GM12878 (cell line): ENCODE measurements around the gene USP10.

Source experiments
- EP300 ChIP-seq, 2 experiments: fragments of 150-350 bp in 1 of 2; IDR thresholded peaks; 2 replicates each; pipeline ENCODE4 v1.6.1; 2011 to 2012; ENCODE audit warnings: low read depth in 2 of 2, low read length in 2 of 2, borderline replicate concordance in 1 of 2, improper control_type of control experiment in 1 of 2, inconsistent platforms in 1 of 2; ENCODE audit not compliant: control insufficient read depth in 1 of 2
- EZH2 ChIP-seq: IDR thresholded peaks from 2 replicates; pipeline ENCODE4 v1.6.1; 2012; ENCODE audit warnings: low read depth, mild to moderate bottlenecking, control low read depth, inconsistent platforms, low read length, borderline replicate concordance; ENCODE audit not compliant: control insufficient read depth
- KDM1A ChIP-seq: fragments of 200-600 bp; sonication (generic); IDR thresholded peaks from 2 replicates; pipeline ENCODE4 v1.6.1; 2016; ENCODE audit warnings: borderline replicate concordance
- RAD21 ChIP-seq: IDR thresholded peaks from 2 replicates; pipeline ENCODE4 v1.6.1; 2011; ENCODE audit warnings: mild to moderate bottlenecking, low read depth, low read length, moderate library complexity; ENCODE audit not compliant: insufficient read depth
- SRF ChIP-seq, 2 experiments: IDR thresholded peaks; 2 replicates each; pipeline ENCODE4 v1.6.1; 2011; ENCODE audit warnings: low read depth in 2 of 2, low read length in 2 of 2, mild to moderate bottlenecking in 1 of 2, moderate library complexity in 1 of 2
- TAF1 ChIP-seq: IDR thresholded peaks from 2 replicates; pipeline ENCODE4 v1.6.1; 2011; ENCODE audit warnings: mild to moderate bottlenecking, low read depth, low read length, borderline replicate concordance
- TF ChIP-seq, protein P1 (sequence below), 3 experiments: IDR thresholded peaks in 2 of 3; conservative IDR thresholded peaks in 1 of 3; 2 replicates each; pipeline ENCODE4 v1.5.1; 2011; ENCODE audit warnings: low read depth in 3 of 3, low read length in 3 of 3, mild to moderate bottlenecking in 3 of 3, control low read depth in 2 of 3, moderate library complexity in 2 of 3, inconsistent platforms in 1 of 3, mixed read lengths in 1 of 3; ENCODE audit not compliant: control insufficient read depth in 2 of 3, insufficient read depth in 1 of 3; ENCODE audit errors: extremely low read depth in 1 of 3
- TF ChIP-seq, protein P2 (sequence below): IDR thresholded peaks from 2 replicates; pipeline ENCODE4 v1.6.1; 2011; ENCODE audit warnings: mild to moderate bottlenecking, low read depth, low read length, moderate library complexity; ENCODE audit not compliant: insufficient replicate concordance

DNA sequence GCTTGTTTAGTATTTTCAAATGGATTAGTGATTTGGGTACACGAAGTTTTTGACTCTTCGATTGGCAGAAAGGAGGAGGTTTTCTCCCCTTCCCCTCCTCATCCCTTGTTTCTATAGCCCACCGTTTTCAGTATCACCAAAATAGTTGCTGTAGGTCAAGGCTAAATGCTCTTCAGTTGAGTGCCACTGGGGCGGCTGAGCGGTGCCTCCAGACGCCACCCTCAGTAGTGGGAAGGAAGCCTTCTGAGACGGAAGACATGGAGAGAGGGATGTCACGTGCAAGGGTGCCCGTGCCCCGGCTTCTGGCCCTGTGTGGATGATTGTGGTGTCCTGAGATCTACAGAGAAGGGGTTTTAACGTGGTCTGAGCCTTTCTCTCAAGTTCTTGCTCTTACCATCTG, 80.3 kb downstream of the USP10 start:
- TF ChIP-seq KDM1A (no peak), SRF (IDR thresholded peaks at IDR 0.05; ENCODE audit: low read depth in 2 of 2, low read length in 2 of 2) (no peak), EZH2 (no peak), EP300 (IDR thresholded peaks at IDR 0.05; ENCODE audit: borderline replicate concordance in 1 of 2, control insufficient read depth in 1 of 2, low read depth in 2 of 2, low read length in 2 of 2) (no peak), RAD21 (no peak), TAF1 (no peak)
- TF ChIP-seq, protein P1, sequence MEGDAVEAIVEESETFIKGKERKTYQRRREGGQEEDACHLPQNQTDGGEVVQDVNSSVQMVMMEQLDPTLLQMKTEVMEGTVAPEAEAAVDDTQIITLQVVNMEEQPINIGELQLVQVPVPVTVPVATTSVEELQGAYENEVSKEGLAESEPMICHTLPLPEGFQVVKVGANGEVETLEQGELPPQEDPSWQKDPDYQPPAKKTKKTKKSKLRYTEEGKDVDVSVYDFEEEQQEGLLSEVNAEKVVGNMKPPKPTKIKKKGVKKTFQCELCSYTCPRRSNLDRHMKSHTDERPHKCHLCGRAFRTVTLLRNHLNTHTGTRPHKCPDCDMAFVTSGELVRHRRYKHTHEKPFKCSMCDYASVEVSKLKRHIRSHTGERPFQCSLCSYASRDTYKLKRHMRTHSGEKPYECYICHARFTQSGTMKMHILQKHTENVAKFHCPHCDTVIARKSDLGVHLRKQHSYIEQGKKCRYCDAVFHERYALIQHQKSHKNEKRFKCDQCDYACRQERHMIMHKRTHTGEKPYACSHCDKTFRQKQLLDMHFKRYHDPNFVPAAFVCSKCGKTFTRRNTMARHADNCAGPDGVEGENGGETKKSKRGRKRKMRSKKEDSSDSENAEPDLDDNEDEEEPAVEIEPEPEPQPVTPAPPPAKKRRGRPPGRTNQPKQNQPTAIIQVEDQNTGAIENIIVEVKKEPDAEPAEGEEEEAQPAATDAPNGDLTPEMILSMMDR (IDR thresholded peaks at IDR 0.05 in 2 of 3, conservative IDR thresholded peaks at IDR 0.05 in 1 of 3; ENCODE audit: control insufficient read depth in 2 of 3, extremely low read depth in 1 of 3, insufficient read depth in 1 of 3, low read depth in 3 of 3, low read length in 3 of 3): no peak
- TF ChIP-seq, protein P2, sequence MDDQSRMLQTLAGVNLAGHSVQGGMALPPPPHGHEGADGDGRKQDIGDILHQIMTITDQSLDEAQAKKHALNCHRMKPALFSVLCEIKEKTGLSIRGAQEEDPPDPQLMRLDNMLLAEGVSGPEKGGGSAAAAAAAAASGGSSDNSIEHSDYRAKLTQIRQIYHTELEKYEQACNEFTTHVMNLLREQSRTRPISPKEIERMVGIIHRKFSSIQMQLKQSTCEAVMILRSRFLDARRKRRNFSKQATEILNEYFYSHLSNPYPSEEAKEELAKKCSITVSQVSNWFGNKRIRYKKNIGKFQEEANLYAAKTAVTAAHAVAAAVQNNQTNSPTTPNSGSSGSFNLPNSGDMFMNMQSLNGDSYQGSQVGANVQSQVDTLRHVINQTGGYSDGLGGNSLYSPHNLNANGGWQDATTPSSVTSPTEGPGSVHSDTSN: no peak
